ELF-1 (cell line): ENCODE results near the gene ZBTB39.
"Not testable (repeated sequence)": the region's sequence is repeated elsewhere in the genome, so short reads cannot be mapped to it uniquely, and the experiment has no call there.

Source experiments
- DNase-seq: peaks from one replicate; pipeline ENCODE4 v3.0.0-alpha.2; 2016; ENCODE audit warnings: low read depth, low spot score

ZBTB39 gene

DNA sequence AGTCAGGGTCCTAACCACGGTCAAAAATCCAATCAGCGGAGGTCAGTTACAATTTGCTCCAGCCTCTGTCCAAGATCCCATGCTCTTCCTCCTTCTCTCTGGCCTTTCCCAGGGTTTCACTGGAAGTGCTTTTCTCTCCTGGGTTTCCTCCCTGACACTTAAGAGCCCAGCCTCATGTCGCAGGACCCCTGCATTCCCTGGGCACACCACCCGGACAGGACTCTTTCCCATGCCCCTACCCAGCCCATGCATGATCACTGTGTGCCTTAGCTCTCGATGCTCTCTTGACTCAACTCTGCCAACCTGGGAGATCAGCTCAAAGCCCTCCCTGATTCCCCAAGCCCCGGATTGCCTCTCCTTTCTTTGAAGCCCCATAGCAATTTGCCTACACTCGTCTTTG is 25.4 kb upstream of the ZBTB39 start:
- DNase-seq: no peak

DNA sequence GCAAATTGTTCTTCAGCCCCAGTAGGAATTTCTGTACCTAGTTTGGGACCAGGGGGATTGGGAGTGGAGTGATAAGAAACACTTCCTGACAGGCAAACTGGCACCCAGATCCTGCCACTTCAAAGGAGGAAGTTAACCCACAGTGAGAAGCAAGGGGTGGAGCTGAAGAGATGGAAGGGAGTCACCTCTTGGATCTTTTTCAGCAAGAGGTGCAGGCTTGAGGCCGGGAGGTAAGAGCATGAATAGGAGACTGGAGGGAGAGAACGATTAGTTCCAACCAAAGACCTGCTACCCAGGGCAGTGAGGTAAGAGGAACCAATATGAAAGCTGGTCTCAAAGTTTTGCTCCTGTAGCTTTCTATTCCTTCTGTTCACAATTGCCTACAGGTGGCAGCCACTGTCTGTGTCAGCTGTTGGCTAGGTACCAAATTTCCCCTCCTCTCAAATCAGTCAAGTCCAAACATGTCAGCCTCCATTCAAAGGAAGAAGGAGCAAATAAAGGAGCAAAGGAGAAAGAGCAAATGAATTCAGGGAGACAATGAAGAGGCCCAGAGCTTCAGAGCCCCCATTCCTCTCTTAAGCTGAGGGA is 24.9 kb upstream of the ZBTB39 start:
- peak; percentile 9 for DNase-seq

DNA sequence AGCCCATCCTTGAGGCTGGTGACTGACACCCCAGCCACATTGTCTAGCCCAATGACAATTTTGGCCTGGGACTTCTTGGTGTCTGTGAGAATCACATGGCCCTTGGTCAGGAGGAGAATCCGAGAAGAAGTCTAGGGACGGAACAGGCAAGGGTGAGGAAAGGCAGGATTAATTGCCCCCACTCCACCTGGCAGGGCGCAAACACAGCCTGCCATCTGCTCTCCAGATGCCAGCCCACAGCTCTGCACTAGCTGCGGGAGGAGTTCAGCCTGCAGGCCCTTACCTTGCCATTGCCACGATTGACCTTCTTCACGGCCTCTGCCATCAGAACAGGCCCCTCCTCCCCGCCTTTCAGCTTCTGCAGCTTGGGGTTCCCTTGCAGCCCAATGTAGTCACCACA is 23.1 kb upstream of the ZBTB39 start:
- DNase-seq: no peak

DNA sequence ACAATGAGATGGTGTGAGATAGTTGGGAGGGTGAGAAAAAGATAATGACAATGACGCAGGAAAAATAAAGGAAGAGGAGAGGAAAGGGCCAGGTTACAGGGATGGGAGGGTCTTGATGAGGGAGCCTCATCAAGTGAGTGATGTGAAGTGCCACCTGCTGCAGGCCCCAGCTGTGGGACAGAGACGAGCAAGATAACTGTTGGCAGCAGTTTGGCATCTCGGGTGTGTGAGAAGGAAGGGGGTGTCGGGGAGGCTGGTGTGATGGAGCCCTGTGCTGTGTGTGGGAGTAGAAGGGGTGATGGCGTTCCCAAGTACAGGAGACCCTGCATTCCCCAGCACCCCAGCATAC is 21.4 kb upstream of the ZBTB39 start:
- no peak for DNase-seq

DNA sequence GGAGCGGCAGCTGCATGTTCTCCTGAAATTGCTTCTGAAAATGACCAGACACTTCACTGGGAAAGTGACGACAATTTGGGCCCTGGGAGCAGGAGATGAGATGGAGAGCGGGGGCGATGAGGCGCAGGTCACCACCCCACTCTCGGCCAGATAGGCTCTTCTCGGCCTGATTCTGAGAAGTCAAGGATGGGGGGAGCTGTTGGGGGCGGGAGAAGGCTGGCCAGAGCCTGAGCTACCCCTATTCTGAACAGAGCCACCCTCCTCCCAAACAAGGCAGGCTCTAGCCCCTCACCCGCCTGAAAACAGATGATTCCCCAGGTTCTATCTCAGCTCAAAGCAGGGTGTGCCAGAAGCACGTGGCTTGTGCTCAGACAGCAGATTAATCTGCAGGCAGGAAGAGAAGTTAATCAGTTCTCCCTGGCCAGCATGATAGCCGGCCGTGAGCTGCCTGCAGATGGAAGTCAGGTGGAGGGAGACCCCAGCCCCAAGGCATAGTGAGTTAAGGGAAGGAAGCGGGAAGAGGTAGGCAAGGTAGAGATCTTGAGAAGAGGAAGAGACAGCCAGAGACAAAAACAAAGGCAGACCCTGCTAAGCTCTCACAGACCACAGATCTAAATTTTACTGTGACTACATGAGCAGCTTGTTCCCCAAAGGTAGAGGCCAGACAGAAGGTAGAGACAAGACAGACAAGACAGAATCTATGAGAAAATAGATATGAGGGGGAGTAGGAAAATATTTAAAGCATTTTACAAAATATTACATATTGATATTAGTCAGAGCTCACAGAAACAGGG is 20.9 kb upstream of the ZBTB39 start:
- peak; percentile 8 for DNase-seq

DNA sequence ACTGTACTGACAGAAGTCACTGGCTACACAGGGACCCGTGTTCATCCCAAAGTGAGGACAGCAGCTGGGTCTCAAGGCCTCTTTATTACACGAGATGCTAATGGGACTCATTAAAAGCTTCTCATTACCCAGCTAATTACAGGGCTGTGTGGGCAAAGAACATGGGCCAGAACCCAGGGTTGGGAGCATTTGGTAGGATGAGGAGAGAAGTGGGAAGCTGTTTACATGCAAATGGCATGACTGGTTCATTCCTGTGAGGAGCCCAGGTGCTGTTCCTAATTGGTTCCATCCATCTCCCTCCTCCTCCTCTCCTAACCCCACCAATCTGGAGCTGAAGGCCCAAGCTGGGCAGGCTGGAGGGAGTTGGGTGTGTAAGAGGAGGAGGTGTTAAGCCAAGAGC is 18.9 kb upstream of the ZBTB39 start:
- no peak for DNase-seq

DNA sequence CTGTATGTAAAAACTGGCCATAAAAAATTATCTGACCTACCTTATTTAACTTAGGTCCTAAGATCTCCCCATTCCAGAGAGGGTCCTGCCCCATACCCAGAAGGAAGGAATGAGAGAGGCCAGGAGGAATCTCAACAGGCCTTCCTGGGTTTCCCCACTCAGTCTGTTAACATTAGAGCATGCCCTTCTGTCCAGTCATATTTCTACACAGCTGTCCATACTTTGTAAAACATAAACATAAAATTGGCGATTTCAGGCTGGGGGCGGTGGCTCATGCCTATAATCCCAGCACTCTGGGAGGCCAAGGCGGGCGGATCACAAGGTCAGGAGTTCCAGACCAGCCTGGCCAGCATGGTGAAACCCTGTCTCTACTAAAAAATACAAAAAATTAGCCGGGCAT is 16.0 kb upstream of the ZBTB39 start:
- DNase-seq: not testable (repeated sequence)

DNA sequence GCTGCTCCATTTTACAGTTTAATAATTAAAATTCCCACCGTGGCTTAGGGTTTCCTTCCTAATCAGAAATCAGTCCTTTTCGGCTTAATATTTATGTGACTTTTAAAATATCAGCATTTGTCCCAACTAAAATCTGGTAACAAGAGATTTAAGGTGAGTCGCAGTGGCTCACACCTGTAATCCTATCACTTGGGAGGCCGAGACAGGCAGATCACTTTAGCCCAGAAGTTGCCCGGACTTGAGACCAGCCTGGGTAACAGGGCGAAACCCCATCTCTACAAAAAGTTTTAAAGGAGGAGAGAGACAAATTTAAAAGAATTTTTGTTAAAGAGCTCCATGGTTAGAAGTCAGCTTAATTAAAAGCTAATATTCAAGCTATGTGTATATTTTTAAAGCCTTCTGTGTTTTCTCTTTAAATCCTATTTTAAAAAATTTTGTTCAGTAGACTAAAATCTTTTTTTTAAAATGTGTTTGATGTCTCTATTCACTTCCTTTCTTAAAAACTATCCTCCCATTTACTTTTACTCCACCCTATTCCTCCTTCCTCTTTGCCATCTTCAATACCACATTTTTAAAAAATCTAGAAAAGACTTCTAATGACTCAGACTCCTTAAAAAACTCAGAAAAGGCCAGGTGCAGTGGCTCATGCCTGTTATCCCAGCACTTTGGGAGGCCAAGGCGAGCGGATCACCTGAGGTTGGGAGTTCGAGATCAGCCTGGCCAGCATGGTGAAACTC is 13.8 kb upstream of the ZBTB39 start:
- no peak for DNase-seq

DNA sequence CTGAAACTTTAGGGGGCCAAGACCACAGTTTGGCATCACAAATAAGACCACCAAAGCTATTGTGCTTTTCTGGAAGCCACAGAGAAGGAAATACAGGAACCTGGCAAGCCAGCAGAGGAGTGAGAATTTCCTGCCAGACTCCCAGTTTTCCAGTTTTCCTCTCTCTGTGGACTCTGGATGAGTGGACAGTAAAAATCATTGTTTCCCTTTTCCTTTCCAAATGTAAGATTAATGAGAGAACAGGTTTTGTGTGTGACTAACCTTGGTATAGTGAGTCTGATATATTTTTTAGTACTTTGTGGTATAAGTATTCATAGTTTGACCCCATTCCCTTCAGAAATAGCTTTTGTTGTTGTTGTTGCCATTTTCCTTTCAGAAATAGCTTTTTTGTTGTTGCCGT is 12.6 kb upstream of the ZBTB39 start:
- no peak for DNase-seq

DNA sequence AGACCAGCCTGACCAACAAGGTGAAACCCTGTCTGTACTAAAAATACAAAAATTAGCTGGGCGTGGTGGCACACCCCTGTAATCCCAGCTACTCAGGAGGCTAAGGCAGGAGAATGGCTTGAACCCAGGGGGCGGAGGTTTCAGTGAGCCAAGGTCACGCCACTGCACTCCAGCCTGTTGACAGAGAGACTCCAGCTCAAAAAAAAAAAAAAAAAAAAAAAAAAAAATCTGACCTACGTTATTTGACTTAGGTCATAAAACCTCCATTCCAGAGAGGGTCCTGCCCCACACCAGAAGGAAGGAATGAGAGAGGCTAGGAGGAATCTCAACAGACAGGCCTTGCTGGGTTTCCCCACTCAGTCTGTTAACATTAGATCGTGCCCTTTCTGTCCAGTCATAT is 12.0 kb upstream of the ZBTB39 start:
- peak; percentile 16 for DNase-seq

DNA sequence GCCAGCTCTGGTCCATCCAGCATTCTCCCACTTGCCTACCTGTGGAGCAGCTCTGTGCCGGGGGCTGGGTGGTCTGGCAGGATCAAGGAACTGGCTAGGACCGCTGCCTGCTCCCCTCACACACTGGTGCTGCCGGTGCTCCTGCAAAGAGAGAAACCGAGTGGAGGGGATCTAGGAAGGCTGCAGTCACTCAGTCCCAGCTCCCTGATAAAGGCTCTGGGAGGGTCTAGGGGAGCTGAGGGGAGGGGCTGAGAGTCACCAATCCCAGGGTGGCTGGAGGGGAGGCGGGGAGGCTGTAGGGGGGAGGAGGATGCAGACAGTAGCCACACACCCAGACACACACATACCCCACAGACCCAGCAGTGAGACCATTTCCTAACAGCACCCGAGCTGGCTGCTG is 10.0 kb upstream of the ZBTB39 start, which contains the start of gene TAC3:
TSS of gene TAC3 (minus strand) at position 182 of the 400 bp plus-strand sequence. CDS start 732 bp downstream, outside the sequence.
- DNase-seq: peak; percentile 47

DNA sequence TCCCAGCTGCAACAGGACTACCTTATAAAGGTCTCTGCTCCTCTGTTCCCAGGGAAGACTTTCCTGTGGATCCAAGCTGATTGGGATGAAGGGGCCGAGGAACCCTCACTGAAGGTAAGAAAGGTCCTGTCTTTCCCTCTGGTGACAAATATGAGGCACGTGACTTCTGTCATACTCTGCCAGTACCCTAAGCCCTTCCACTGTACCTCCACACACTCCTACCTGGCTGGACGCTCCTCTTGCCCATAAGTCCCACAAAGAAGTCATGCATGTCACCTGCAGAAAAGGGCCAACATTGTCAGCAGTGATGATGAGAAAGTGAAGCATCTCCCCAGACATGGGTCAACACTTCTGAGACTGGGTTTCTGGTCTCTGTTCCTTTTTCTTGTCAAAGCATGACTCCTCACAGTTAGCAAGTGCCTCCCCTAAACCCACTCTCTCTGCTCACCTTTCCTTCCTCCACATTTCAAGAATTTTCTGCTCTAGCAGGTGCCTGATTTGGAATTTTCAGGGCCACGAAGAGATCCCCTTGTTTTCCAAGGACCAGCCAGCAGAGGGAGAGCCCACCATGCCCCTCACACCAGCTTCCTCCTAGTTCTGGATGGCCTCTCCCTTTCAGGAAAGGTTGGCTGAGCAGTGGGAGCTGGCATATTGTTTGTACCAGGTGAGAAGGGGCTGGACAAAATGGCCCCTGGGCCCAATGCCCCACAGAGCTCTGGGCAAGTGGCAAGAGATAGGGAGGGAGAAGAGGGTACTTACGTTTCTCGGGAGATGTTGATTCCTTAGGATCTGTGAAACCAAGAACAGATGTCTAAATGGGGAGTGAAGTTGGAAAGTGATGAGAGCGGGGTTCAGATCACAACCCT is 6.5 kb upstream of the ZBTB39 start:
- peak; percentile 16 for DNase-seq

DNA sequence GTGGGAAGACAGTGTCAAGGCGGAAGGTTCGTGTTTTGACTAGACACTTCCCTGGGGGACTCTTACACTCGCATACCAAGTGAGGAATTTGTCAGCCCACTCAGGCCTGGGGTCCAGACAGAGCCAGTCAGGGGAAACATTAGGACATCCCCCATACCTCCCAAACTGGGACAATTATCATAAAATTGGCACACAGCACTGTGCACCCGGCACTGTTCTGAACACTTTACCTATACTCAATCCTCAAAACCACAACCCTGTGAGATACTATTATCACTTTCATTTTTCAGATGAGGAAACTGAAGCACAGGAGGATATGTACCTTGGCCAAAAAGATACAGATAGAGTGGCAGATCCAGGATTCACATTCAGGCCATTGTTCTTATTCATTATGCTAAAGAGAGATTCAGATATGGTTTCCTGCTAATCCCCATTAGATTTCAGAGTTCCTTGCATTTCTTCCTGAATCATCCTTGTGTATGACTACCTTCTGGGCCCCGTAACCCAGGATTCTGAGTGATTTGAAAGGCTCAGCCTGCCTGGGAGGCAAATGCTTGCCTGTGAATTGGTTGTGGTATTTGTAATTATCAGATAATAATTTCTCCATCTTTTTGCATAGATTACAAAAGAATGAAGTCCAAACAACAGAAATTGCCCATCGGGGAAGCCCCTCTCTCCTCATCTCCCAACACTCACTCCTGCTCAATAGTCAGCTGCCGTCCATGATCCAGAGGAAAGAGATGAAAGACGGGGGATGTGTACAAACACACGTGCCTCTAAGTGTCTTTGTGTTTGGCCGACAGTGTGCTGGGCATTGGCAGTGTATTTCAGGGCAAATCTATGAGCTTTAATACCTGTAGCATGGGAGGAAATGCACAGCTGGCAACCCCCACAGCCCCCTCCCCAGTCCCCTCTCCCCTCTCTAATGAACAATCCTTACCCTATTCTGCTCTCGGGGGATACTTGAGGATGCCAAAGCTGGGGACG is 5.4 kb upstream of the ZBTB39 start:
- no peak for DNase-seq

DNA sequence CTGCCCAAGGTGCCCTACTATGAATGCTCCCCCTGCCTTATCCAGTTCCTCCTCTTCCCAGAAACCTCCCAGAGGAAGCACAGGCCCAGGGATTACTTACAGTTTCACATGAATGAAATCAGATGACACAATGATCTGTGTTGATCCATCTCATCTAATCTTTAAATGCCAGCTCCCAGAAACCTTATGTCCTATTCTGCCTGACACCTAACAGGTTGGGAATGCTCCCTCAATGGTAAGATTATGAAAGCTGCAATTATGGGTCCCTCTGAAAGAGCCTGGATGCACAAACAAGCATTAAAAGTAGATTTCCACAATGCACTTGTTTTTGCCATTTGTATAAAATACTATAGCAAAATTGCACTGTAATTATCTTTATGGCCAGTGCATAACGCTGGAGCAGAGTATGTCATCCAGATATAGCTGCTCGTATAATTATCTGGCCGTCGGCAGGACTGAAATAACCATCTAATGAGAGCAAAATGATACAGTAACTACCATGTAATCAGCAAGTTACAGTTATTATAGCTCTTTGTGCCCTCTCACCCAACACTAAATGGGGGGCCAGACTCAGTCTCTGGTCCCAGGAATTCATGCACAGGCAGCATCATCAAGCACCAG is 4.4 kb upstream of the ZBTB39 start:
- no peak for DNase-seq

DNA sequence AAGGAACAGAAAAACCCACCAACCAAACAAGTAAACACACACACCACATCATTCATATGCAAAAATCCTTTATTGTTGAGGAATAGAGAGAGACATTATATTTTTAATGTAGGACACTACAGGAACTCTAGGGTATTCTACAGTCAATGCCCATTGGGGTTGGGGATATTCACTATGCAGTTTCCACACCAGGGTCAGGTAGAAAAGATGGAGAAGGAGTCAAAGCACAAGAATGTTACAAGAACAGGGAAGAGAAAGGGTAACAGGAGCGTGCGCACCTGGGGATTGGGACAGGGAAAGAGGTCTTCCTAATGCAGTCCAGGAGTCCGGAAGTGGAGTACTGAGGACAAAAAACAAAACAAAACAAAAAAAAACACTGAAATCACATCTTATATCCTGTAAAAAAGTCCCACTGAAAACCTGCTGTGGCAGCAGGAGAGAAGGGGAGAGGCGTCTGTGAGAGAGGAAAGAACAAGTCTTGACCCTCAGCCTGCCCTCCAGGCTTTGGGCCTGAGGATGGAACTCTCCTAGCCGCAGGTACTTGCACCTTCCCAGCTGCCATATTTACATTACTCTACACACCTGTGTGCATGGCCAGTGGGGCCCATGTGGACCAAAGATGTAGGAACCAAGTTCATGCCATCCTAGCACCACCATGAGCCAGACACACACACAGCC is 3.7 kb upstream of the ZBTB39 start:
- no peak for DNase-seq

DNA sequence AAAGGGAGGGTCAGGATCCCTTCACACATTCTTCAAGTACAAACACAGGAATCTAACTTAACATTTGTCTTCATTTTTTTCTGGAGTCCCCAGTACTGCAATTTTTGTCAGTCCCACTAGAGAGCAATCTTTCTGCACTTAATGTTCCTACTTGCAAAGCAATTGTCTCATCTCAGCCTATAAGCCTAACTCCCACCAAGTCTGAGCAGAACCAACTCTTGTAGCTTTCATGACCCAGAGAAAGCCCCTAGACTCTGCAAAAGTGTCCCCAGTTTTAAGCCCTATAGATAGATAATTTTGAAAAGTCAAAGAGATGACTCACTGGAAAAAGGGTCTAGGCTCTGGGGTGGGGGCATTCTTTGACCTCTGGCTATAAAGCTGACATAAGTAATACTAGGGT is 1.8 kb upstream of the ZBTB39 start:
- DNase-seq: peak; percentile 41

DNA sequence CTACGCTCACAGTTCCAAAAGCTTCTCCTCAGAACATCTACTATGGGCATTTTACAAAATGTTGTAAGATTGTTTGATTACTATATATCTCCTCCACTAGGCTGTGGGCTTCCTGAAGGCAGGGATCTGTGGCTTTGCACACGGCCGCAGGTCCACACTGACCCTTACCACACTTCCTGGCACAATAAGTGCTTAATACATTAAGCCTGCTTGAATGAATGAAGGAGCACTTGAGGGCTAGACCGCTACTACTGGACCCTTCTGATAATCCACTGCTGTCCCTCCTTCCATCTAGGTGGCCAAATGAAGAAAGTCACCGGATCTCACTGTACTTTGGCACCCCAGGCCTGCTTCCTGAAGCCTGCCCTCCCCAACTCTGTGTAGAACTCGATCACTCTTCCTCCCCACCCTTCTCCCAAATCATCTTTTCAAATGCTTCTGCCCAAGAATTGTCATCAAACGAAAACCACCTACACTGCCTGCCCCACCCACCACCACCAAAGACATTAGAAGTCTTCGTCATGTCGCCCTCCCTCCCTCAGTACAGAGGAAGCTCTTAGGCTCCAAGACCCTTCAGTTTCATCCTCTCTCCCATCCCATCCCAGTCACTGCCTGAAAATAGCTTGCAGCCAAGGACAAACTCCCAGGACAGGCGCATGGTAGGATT is 596 bp upstream of the ZBTB39 start:
- no peak for DNase-seq

DNA sequence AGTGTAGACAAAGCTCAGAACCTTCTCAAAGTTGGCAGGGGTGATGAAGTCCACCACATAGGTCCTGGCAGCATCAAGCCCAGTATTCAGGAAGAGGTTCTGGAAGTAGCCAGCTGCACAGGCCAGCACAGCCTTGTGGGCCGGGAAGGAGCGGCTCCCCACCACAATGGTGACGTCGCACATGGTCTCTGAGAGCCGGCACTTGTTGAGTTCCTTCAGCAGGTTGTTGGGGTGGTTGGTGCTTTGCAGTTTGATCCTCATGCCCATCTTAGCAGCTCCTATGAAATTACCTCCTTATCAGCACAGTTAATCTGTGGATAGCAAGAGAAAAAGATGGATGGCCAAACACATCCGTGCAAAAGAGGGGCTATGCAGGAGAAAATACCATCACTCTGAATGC is 1.7 kb downstream of the ZBTB39 start:
- no peak for DNase-seq

DNA sequence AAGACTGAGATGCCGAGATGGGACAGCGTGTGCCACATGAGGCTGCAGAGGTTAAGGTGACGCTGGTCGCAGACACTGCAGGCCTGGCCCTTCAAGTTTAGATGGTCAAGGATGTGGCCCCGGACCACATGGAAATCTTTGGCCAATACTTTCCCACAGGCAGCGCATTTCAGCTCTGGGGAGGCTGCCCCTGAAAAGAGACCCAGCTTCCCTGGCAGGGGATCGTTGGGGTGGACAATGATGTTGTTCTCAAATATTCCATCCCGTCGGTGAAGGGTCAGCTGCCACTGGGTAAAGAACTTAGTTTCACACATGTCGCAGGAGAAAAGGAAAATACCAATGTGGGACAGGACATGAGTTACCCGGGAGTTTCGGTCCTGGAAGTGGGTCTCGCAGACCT is 3.0 kb downstream of the ZBTB39 start:
- no peak for DNase-seq
